ENCODE results near the gene MTARC1. TPM values are rescaled to one million over a fixed set of nuclear protein-coding genes. Genes with fewer than 3 reads are reported as not detected.

The MTARC1 gene
- total RNA-seq, 1 experiment from 2014 or later, result 0.74 TPM

- in situ Hi-C loops (cut with HindIII; ENCODE audit: low pct_unique_long_range_greater_than_20kb, low sequenced_read_pairs), result no loop called here
- no peak overlapping the region for H3K4me3 ChIP-seq (ENCODE audit: low read depth in 2 of 2, low read length in 2 of 2)
- ChIA-PET POLR2A (no interaction called here), CTCF (interaction anchor here (0.7 kb wide), 1 partner anchor 1397 kb away, joined by 3 read pairs; no protein-coding TSS in a partner anchor)
- no TSS peak for BruUV-seq (replicated peaks)
- H3K4me1 ChIP-seq (ENCODE audit: control insufficient read depth, insufficient read depth, low read length), result no peaks in the 10 kb centered on the region
- H3K27me3 ChIP-seq (ENCODE audit: control insufficient read depth, insufficient read depth, low read length), result no peaks in the 10 kb centered on the region; the same call in 1 of the 2 replicates
- TF ChIP-seq, protein P1, sequence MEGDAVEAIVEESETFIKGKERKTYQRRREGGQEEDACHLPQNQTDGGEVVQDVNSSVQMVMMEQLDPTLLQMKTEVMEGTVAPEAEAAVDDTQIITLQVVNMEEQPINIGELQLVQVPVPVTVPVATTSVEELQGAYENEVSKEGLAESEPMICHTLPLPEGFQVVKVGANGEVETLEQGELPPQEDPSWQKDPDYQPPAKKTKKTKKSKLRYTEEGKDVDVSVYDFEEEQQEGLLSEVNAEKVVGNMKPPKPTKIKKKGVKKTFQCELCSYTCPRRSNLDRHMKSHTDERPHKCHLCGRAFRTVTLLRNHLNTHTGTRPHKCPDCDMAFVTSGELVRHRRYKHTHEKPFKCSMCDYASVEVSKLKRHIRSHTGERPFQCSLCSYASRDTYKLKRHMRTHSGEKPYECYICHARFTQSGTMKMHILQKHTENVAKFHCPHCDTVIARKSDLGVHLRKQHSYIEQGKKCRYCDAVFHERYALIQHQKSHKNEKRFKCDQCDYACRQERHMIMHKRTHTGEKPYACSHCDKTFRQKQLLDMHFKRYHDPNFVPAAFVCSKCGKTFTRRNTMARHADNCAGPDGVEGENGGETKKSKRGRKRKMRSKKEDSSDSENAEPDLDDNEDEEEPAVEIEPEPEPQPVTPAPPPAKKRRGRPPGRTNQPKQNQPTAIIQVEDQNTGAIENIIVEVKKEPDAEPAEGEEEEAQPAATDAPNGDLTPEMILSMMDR (IDR thresholded peaks at IDR 0.05), result no peak
- no peak for TF ChIP-seq SIN3A (IDR thresholded peaks at IDR 0.05; ENCODE audit: borderline replicate concordance, insufficient read depth, low read depth, low read length)
- TF ChIP-seq, protein P2, sequence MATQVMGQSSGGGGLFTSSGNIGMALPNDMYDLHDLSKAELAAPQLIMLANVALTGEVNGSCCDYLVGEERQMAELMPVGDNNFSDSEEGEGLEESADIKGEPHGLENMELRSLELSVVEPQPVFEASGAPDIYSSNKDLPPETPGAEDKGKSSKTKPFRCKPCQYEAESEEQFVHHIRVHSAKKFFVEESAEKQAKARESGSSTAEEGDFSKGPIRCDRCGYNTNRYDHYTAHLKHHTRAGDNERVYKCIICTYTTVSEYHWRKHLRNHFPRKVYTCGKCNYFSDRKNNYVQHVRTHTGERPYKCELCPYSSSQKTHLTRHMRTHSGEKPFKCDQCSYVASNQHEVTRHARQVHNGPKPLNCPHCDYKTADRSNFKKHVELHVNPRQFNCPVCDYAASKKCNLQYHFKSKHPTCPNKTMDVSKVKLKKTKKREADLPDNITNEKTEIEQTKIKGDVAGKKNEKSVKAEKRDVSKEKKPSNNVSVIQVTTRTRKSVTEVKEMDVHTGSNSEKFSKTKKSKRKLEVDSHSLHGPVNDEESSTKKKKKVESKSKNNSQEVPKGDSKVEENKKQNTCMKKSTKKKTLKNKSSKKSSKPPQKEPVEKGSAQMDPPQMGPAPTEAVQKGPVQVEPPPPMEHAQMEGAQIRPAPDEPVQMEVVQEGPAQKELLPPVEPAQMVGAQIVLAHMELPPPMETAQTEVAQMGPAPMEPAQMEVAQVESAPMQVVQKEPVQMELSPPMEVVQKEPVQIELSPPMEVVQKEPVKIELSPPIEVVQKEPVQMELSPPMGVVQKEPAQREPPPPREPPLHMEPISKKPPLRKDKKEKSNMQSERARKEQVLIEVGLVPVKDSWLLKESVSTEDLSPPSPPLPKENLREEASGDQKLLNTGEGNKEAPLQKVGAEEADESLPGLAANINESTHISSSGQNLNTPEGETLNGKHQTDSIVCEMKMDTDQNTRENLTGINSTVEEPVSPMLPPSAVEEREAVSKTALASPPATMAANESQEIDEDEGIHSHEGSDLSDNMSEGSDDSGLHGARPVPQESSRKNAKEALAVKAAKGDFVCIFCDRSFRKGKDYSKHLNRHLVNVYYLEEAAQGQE (IDR thresholded peaks at IDR 0.05; ENCODE audit: insufficient read depth in 1 of 2, low read depth in 2 of 2, low read length in 1 of 2), result no peak
- TF ChIP-seq POLR2AphosphoS5 (IDR thresholded peaks at IDR 0.05; ENCODE audit: low read depth, low read length), result no peak
- no peak for TF ChIP-seq TCF7L2 (IDR thresholded peaks at IDR 0.05; ENCODE audit: low read depth, low read length)
- ATAC-seq (no peak), DNase-seq (ENCODE audit: low read depth, low spot score) (no peak)
- no peaks in the 10 kb centered on the region for H3K36me3 ChIP-seq (ENCODE audit: control insufficient read depth, insufficient read depth, low read length)
- H3K27ac ChIP-seq (ENCODE audit: low read length), result no peak overlapping the region
- H3K9me3 ChIP-seq (ENCODE audit: control insufficient read depth, insufficient read depth, low read depth, low read length), result no peaks in the 10 kb centered on the region
- intact Hi-C loops (cut with micrococcal nuclease; ENCODE audit: unreplicated experiment), result no loop called here
Measured at GRCh38 chr1:220804202-220804586, 17.5 kb downstream of the MTARC1 start.

GRCh38 chr1:220806408-220806807 lies 19.7 kb downstream of the MTARC1 start:
- H3K4me1 ChIP-seq (ENCODE audit: control insufficient read depth, insufficient read depth, low read length), result no peaks in the 10 kb centered on the region
- H3K9me3 ChIP-seq (ENCODE audit: control insufficient read depth, insufficient read depth, low read depth, low read length), result no peaks in the 10 kb centered on the region
- CTCF ChIA-PET, result no interaction called here
- in situ Hi-C loops (cut with HindIII; ENCODE audit: low pct_unique_long_range_greater_than_20kb, low sequenced_read_pairs), result no loop called here
- H3K27ac ChIP-seq (ENCODE audit: low read length), result no peak overlapping the region
- no peaks in the 10 kb centered on the region; the same call in 1 of the 2 replicates for H3K27me3 ChIP-seq (ENCODE audit: control insufficient read depth, insufficient read depth, low read length)
- no peak for DNase-seq (ENCODE audit: low read depth, low spot score)
- TF ChIP-seq, protein P2 (IDR thresholded peaks at IDR 0.05; ENCODE audit: insufficient read depth in 1 of 2, low read depth in 2 of 2, low read length in 1 of 2), result no peak
- TF ChIP-seq, protein P1 (IDR thresholded peaks at IDR 0.05), result no peak
- no peak for TF ChIP-seq TCF7L2 (IDR thresholded peaks at IDR 0.05; ENCODE audit: low read depth, low read length)
- no peak for TF ChIP-seq SIN3A (IDR thresholded peaks at IDR 0.05; ENCODE audit: borderline replicate concordance, insufficient read depth, low read depth, low read length)
- no peak for TF ChIP-seq POLR2AphosphoS5 (IDR thresholded peaks at IDR 0.05; ENCODE audit: low read depth, low read length)
- intact Hi-C loops (cut with micrococcal nuclease; ENCODE audit: unreplicated experiment), result no loop called here
- POLR2A ChIA-PET, result no interaction called here
- H3K4me3 ChIP-seq (ENCODE audit: low read depth in 2 of 2, low read length in 2 of 2), result no peak overlapping the region
- H3K36me3 ChIP-seq (ENCODE audit: control insufficient read depth, insufficient read depth, low read length), result no peaks in the 10 kb centered on the region
- ATAC-seq, result no peak
- BruUV-seq (replicated peaks), result no TSS peak

Measured in Panc1 (cell line).